WTC11 (cell line): ENCODE measurements around the gene AFF3. TPM values are rescaled to one million over a fixed set of nuclear protein-coding genes. Genes with fewer than 3 reads are reported as not detected.

Experiments
- ATAC-seq: fragments of 200-7000 bp; cut with Tn5 transposase; 2 replicates; pipeline ENCODE4 v1.10.0; 2021; ENCODE audit warnings: mild to moderate bottlenecking, moderate library complexity
- CTCF ChIA-PET: fragments of 300-600 bp; sonication (Branson Sonifier 250); formaldehyde crosslinking; loops from one replicate; lab custom pipeline; 2021; ENCODE audit warnings: antibody characterized with exemption; lab: Charles Lee
- POLR2A ChIA-PET: fragments of 350-600 bp; sonication (Branson Sonifier 250); formaldehyde crosslinking; loops from one replicate; lab custom pipeline; 2021; ENCODE audit warnings: antibody characterized with exemption; lab: Charles Lee
- DNase-seq: peaks from one replicate; pipeline ENCODE4 v3.0.0; 2021; ENCODE audit warnings: low spot score
- H3K27ac Mint-ChIP-seq: 2 replicates; pipeline ENCODE4 v1.8.0; 2021; ENCODE audit warnings: mixed read lengths
- H3K27me3 Mint-ChIP-seq: 2 replicates; pipeline ENCODE4 v1.8.0; 2021; ENCODE audit warnings: low read depth, mild to moderate bottlenecking, moderate library complexity, mixed read lengths
- H3K36me3 Mint-ChIP-seq: 2 replicates; pipeline ENCODE4 v1.8.0; 2021; ENCODE audit warnings: mixed read lengths
- H3K4me1 Mint-ChIP-seq: 2 replicates; pipeline ENCODE4 v1.8.0; 2022; ENCODE audit warnings: mixed read lengths
- H3K4me3 Mint-ChIP-seq: 2 replicates; pipeline ENCODE4 v1.8.0; 2021; ENCODE audit warnings: mild to moderate bottlenecking, moderate library complexity, mixed read lengths
- H3K9me3 Mint-ChIP-seq: 2 replicates; pipeline ENCODE4 v1.8.0; 2021; ENCODE audit warnings: mixed read lengths
- ELF4 ChIP-seq: sonication (generic); formaldehyde crosslinking; IDR thresholded peaks from 2 replicates; pipeline ENCODE4 v1.8.1; 2022; ENCODE audit warnings: low read depth, mild to moderate bottlenecking, moderate library complexity, missing genetic modification reagents
- IRF2 ChIP-seq: sonication (generic); formaldehyde crosslinking; IDR thresholded peaks from 2 replicates; pipeline ENCODE4 v1.8.0; 2022; ENCODE audit warnings: low read depth, missing genetic modification reagents, borderline replicate concordance
- JUN ChIP-seq: sonication (generic); formaldehyde crosslinking; IDR thresholded peaks from 2 replicates; pipeline ENCODE4 v1.8.0; 2023; ENCODE audit warnings: mild to moderate bottlenecking, missing genetic modification reagents
- NFATC4 ChIP-seq: fragments of 250-450 bp; sonication (Bioruptor Pico); IDR thresholded peaks from 2 replicates; pipeline ENCODE4 v1.9.0; 2021; ENCODE audit warnings: mild to moderate bottlenecking
- NR1H2 ChIP-seq: sonication (generic); formaldehyde crosslinking; IDR thresholded peaks from 2 replicates; pipeline ENCODE4 v1.9.0; 2021; ENCODE audit warnings: mild to moderate bottlenecking, moderate library complexity, missing genetic modification reagents
- RORB ChIP-seq: fragments of 250-450 bp; sonication (Bioruptor Pico); IDR thresholded peaks from 2 replicates; pipeline ENCODE4 v1.9.0; 2021; ENCODE audit warnings: mild to moderate bottlenecking
- TEAD4 ChIP-seq: sonication (generic); formaldehyde crosslinking; IDR thresholded peaks from 2 replicates; pipeline ENCODE4 v1.8.0; 2022; ENCODE audit warnings: mild to moderate bottlenecking, missing genetic modification reagents
- ZNF396 ChIP-seq: fragments of 250-450 bp; sonication (Bioruptor Pico); IDR thresholded peaks from 2 replicates; pipeline ENCODE4 v1.8.0; 2021; ENCODE audit warnings: mild to moderate bottlenecking, moderate library complexity, borderline replicate concordance
- total RNA-seq: library from RNA; stranded (reverse); gene quantifications from 3 replicates; pipeline ENCODE4 v1.2.3, GENCODE V29; 2021
- TF ChIP-seq, protein P1 (sequence below): fragments of 250-450 bp; sonication (Bioruptor Pico); IDR thresholded peaks from 2 replicates; pipeline ENCODE4 v2.1.2; 2022; ENCODE audit warnings: mild to moderate bottlenecking, moderate library complexity
- TF ChIP-seq, protein P2 (sequence below): sonication (generic); formaldehyde crosslinking; IDR thresholded peaks from 2 replicates; pipeline ENCODE4 v1.8.0; 2023; ENCODE audit warnings: missing genetic modification reagents, mild to moderate bottlenecking, borderline replicate concordance
- TF ChIP-seq, protein P3 (sequence below): sonication (generic); formaldehyde crosslinking; IDR thresholded peaks from 2 replicates; pipeline ENCODE4 v1.8.0; 2022; ENCODE audit warnings: missing genetic modification reagents
- TF ChIP-seq, protein P4 (sequence below): fragments of 250-450 bp; sonication (Bioruptor Pico); IDR thresholded peaks from 2 replicates; pipeline ENCODE4 v1.9.0; 2021; ENCODE audit warnings: mild to moderate bottlenecking
- TF ChIP-seq, protein P5 (sequence below): sonication (generic); formaldehyde crosslinking; IDR thresholded peaks from 2 replicates; pipeline ENCODE4 v1.8.1; 2022; ENCODE audit warnings: missing genetic modification reagents, borderline replicate concordance

AFF3 gene
- total RNA-seq, 1 experiment from 2014 or later = 1.2 TPM

DNA sequence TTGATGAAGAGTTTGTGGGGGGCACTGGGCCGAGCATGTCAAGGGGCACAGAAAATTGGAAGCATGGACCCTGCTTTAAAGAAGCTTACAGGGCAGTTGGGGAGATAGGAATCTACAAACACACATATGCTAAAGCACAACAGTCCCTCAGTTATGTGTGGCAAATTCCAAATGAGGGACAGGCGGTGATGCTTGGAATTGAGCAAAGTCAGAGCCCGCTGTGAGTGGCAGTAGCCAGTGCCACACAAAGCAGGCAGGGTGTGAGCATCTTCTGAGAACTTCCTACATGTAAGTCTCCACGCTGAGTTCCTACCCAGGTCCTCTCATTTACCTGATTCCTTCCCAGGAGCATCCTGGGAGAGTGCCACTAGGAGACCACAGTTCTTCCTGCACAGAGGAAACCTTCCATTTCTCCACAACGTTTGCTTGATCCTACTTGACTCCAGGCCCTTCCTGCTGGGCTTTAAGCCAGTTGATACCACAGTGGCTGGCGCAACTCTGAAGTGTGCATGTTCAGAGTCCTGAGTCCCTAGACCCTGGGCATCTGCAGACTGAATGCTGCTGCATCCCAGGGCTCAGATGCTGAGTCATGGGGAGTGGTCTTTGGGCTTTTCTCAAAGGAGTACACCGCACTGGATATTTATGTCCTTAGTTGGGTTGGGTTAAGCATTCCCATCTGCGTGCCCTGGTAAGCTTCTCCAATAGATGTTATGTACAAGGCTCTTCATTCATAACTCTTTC, 365.3 kb downstream of the AFF3 start:
- Mint-ChIP-seq H3K4me1 (peaks cover 4% of the 10 kb centered on the region; the same call in 1 of the 2 replicates), H3K9me3 (peaks cover 42% of the 10 kb centered on the region), H3K27me3 (no peaks in the 10 kb centered on the region; the same call in 1 of the 2 replicates), H3K27ac (no peak overlapping the region), H3K4me3 (no peak overlapping the region), H3K36me3 (peaks cover 11% of the 10 kb centered on the region)
- ChIA-PET POLR2A (no interaction called here), CTCF (no interaction called here)
- no peak for ATAC-seq
- TF ChIP-seq, protein P1, sequence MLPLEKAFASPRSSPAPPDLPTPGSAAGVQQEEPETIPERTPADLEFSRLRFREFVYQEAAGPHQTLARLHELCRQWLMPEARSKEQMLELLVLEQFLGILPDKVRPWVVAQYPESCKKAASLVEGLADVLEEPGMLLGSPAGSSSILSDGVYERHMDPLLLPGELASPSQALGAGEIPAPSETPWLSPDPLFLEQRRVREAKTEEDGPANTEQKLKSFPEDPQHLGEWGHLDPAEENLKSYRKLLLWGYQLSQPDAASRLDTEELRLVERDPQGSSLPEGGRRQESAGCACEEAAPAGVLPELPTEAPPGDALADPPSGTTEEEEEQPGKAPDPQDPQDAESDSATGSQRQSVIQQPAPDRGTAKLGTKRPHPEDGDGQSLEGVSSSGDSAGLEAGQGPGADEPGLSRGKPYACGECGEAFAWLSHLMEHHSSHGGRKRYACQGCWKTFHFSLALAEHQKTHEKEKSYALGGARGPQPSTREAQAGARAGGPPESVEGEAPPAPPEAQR = no peak
- TF ChIP-seq NR1H2 (CRISPR knock-in tag) = no peak
- TF ChIP-seq ZNF396 (CRISPR knock-in tag) = no peak
- no peak for DNase-seq

DNA sequence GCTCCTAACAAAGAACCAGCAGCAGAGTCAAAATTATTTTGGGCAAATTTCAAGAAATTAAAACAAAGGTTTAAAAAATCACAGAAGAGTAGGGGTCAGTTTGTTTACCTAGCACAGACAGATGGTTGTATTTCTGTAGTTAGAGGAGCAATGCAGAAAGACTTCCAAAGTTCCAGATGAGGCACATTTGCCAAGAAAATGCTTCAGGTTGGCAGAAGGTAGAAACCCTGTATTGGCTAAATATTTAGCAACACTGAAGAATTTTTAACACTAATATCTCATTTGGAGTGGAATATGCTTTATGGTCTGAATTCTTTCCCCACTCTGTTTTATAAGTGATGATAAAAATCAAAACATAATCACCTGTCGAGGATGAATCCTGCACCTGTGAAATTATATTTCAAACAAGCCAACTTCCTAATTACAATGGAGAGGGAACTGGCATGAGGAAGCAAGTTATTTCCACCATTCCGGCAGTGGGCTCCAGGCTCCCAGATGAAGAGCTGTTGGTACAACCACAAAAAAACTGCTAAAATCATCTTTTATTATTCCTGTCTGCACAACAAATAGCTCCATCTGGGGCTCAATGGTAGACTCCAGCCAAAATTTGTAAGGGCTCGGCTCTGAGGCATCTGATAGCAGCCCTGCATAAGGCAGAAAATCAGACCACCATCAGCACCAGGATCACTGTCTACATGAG, 366.0 kb downstream of the AFF3 start:
- DNase-seq = no peak
- ChIA-PET CTCF (no interaction called here), POLR2A (no interaction called here)
- Mint-ChIP-seq H3K27me3 (no peaks in the 10 kb centered on the region), H3K4me1 (peaks cover 4% of the 10 kb centered on the region; the same call in 1 of the 2 replicates), H3K27ac (no peak overlapping the region; the same call in 1 of the 2 replicates), H3K4me3 (no peak overlapping the region), H3K9me3 (peaks cover 42% of the 10 kb centered on the region), H3K36me3 (peaks cover 11% of the 10 kb centered on the region)
- no peak for ATAC-seq
- TF ChIP-seq, protein P2, sequence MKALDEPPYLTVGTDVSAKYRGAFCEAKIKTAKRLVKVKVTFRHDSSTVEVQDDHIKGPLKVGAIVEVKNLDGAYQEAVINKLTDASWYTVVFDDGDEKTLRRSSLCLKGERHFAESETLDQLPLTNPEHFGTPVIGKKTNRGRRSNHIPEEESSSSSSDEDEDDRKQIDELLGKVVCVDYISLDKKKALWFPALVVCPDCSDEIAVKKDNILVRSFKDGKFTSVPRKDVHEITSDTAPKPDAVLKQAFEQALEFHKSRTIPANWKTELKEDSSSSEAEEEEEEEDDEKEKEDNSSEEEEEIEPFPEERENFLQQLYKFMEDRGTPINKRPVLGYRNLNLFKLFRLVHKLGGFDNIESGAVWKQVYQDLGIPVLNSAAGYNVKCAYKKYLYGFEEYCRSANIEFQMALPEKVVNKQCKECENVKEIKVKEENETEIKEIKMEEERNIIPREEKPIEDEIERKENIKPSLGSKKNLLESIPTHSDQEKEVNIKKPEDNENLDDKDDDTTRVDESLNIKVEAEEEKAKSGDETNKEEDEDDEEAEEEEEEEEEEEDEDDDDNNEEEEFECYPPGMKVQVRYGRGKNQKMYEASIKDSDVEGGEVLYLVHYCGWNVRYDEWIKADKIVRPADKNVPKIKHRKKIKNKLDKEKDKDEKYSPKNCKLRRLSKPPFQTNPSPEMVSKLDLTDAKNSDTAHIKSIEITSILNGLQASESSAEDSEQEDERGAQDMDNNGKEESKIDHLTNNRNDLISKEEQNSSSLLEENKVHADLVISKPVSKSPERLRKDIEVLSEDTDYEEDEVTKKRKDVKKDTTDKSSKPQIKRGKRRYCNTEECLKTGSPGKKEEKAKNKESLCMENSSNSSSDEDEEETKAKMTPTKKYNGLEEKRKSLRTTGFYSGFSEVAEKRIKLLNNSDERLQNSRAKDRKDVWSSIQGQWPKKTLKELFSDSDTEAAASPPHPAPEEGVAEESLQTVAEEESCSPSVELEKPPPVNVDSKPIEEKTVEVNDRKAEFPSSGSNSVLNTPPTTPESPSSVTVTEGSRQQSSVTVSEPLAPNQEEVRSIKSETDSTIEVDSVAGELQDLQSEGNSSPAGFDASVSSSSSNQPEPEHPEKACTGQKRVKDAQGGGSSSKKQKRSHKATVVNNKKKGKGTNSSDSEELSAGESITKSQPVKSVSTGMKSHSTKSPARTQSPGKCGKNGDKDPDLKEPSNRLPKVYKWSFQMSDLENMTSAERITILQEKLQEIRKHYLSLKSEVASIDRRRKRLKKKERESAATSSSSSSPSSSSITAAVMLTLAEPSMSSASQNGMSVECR (CRISPR knock-in tag) = no peak

DNA sequence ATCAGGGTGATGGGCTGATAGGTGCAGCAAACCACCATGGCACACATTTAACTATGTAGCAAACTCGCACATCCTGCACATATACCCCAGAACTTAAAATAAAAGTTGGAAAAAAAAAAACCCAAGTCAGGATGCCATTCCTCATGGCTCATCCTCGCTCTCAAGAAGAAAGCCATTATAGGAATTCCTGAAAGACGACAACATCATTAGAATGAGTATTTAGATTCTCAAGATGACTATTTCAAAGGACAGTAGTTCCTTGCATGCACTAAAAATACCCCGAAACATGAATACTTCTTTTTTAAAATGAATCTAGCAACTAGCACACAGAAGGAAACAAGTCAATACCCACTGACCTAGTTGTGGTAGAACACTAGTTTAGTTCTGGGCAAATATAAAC, 366.8 kb downstream of the AFF3 start:
- DNase-seq (no peak), ATAC-seq (no peak)
- Mint-ChIP-seq H3K27ac (no peak overlapping the region), H3K9me3 (peaks cover 35% of the 10 kb centered on the region), H3K4me3 (no peak overlapping the region), H3K27me3 (no peaks in the 10 kb centered on the region), H3K36me3 (peaks cover 11% of the 10 kb centered on the region), H3K4me1 (peaks cover 4% of the 10 kb centered on the region; the same call in 1 of the 2 replicates)
- CTCF ChIA-PET = no interaction called here
- POLR2A ChIA-PET = no interaction called here
- TF ChIP-seq, protein P3, sequence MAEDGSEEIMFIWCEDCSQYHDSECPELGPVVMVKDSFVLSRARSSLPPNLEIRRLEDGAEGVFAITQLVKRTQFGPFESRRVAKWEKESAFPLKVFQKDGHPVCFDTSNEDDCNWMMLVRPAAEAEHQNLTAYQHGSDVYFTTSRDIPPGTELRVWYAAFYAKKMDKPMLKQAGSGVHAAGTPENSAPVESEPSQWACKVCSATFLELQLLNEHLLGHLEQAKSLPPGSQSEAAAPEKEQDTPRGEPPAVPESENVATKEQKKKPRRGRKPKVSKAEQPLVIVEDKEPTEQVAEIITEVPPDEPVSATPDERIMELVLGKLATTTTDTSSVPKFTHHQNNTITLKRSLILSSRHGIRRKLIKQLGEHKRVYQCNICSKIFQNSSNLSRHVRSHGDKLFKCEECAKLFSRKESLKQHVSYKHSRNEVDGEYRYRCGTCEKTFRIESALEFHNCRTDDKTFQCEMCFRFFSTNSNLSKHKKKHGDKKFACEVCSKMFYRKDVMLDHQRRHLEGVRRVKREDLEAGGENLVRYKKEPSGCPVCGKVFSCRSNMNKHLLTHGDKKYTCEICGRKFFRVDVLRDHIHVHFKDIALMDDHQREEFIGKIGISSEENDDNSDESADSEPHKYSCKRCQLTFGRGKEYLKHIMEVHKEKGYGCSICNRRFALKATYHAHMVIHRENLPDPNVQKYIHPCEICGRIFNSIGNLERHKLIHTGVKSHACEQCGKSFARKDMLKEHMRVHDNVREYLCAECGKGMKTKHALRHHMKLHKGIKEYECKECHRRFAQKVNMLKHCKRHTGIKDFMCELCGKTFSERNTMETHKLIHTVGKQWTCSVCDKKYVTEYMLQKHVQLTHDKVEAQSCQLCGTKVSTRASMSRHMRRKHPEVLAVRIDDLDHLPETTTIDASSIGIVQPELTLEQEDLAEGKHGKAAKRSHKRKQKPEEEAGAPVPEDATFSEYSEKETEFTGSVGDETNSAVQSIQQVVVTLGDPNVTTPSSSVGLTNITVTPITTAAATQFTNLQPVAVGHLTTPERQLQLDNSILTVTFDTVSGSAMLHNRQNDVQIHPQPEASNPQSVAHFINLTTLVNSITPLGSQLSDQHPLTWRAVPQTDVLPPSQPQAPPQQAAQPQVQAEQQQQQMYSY (CRISPR knock-in tag) = no peak
- TF ChIP-seq, protein P4, sequence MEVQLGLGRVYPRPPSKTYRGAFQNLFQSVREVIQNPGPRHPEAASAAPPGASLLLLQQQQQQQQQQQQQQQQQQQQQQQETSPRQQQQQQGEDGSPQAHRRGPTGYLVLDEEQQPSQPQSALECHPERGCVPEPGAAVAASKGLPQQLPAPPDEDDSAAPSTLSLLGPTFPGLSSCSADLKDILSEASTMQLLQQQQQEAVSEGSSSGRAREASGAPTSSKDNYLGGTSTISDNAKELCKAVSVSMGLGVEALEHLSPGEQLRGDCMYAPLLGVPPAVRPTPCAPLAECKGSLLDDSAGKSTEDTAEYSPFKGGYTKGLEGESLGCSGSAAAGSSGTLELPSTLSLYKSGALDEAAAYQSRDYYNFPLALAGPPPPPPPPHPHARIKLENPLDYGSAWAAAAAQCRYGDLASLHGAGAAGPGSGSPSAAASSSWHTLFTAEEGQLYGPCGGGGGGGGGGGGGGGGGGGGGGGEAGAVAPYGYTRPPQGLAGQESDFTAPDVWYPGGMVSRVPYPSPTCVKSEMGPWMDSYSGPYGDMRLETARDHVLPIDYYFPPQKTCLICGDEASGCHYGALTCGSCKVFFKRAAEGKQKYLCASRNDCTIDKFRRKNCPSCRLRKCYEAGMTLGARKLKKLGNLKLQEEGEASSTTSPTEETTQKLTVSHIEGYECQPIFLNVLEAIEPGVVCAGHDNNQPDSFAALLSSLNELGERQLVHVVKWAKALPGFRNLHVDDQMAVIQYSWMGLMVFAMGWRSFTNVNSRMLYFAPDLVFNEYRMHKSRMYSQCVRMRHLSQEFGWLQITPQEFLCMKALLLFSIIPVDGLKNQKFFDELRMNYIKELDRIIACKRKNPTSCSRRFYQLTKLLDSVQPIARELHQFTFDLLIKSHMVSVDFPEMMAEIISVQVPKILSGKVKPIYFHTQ (CRISPR knock-in tag) = no peak
- TF ChIP-seq, protein P5, sequence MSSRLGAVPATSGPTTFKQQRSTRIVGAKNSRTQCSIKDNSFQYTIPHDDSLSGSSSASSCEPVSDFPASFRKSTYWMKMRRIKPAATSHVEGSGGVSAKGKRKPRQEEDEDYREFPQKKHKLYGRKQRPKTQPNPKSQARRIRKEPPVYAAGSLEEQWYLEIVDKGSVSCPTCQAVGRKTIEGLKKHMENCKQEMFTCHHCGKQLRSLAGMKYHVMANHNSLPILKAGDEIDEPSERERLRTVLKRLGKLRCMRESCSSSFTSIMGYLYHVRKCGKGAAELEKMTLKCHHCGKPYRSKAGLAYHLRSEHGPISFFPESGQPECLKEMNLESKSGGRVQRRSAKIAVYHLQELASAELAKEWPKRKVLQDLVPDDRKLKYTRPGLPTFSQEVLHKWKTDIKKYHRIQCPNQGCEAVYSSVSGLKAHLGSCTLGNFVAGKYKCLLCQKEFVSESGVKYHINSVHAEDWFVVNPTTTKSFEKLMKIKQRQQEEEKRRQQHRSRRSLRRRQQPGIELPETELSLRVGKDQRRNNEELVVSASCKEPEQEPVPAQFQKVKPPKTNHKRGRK (CRISPR knock-in tag) = no peak
- no peak for TF ChIP-seq NFATC4 (CRISPR knock-in tag)
- no peak for TF ChIP-seq JUN (CRISPR knock-in tag)
- TF ChIP-seq, protein P1 = no peak
- TF ChIP-seq TEAD4 = no peak
- no peak for TF ChIP-seq ELF4
- TF ChIP-seq IRF2 (CRISPR knock-in tag) = no peak
- TF ChIP-seq RORB (CRISPR knock-in tag) = no peak
